Right forelimb (tissue), 1 donor: ENCODE measurements around the gene XPC.
"Not testable (repeated sequence)": the region's sequence is repeated elsewhere in the genome, so short reads cannot be mapped to it uniquely, and the experiment has no call there.

ENCODE experiments used
- DNase-seq: peaks from one replicate; pipeline ENCODE4 v3.0.0-alpha.2; 2018

Gene XPC

DNA sequence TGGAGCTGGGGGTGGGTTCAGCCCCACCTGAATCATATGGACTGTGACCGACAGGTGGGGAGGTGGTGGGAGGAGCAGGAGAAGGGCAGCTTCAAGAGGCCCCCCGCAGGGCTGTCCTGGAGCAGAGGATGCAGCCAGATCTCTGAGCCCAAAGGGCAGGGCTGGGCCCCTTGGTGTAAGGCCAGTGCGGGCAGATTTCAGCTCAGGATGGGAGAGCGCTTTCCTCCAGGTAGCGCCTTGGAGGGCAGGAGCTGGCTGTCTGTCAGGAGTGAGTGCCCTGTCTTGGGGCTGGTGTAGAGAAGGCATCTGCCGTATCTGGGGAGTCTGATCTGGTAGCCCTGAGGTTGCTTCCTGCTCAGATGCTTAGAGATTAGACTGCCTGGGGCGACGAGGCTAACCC is 46.3 kb downstream of the XPC start:
- DNase-seq, result no peak

- DNase-seq, result peak; percentile 34
Observed at GRCh38 chr3:14131134-14131533, 47.3 kb downstream of the XPC start.

DNA sequence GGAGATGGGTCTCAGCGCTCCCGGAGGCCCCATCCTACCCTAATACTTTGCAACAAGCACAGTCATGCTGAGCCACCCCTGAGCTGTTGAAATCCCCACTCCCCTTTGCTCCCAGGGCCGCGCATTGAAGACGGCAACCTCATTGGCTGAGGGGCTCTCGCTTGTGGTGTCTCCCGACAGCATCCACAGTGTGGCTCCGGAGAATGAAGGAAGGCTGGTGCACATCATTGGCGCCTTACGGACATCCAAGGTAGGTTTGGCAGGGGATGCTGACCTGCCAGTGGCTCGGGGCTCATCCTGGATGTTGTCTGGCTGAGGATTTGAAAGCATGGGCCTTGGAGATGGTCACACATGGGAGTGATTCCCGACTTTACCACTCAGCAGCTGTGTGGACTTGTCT is 47.7 kb downstream of the XPC start:
- no peak for DNase-seq

DNA sequence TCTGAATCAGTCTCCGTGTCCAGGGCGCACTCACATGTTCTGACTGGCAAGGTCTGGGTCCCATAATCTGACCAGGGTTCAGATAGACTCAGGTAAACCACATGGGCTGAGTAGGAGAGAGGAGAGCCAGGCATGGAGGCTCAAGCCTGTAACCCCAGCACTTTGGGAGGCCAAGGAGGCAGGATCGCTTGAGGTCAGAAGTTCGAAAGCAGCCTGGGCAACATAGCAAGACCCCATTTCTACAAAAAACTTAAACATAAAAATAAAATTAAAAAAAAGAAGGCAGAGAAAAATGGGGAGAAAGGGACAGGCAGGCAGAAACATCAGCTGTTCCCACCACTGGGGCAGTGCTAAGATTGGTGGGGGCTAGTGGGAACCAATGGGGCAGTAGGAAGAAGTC is 48.2 kb downstream of the XPC start:
- DNase-seq, result no peak

- DNase-seq, result no peak
Observed at GRCh38 chr3:14129296-14129695, 49.1 kb downstream of the XPC start.

- no peak for DNase-seq
Observed at GRCh38 chr3:14128724-14129123, 49.7 kb downstream of the XPC start.

DNA sequence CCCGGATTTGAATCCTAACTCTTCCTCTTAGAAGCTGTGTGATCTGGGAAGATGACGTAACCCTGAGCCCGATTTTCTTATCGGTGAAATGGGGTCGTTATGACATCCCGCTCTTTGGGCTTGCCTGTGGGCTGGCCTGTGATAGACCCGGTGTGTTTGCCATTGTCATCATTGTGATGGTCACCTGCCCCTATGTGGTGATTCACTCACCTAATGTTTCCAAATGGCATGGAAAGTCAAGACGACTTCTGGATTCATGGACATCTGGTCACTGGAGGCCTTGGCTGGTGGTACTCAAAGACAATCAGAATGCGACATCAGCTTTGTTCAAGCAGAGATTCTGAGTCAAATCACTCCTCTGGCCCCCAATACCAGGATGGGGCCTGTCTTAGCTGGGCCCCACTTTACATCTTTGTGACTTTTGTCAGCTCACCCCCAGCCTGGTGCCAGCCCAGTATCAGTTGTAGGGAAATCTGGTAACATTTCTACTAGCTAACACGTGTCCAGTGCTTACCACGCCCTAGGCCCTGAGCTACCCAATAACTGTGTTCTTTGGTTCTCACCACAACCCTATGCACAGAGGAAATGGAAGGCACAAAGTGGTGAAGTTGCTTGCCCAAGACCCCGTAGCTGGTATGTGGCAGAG is 50.8 kb downstream of the XPC start:
- peak; percentile 23 for DNase-seq

- DNase-seq, result no peak
Observed at GRCh38 chr3:14126887-14127505, 51.4 kb downstream of the XPC start.

DNA sequence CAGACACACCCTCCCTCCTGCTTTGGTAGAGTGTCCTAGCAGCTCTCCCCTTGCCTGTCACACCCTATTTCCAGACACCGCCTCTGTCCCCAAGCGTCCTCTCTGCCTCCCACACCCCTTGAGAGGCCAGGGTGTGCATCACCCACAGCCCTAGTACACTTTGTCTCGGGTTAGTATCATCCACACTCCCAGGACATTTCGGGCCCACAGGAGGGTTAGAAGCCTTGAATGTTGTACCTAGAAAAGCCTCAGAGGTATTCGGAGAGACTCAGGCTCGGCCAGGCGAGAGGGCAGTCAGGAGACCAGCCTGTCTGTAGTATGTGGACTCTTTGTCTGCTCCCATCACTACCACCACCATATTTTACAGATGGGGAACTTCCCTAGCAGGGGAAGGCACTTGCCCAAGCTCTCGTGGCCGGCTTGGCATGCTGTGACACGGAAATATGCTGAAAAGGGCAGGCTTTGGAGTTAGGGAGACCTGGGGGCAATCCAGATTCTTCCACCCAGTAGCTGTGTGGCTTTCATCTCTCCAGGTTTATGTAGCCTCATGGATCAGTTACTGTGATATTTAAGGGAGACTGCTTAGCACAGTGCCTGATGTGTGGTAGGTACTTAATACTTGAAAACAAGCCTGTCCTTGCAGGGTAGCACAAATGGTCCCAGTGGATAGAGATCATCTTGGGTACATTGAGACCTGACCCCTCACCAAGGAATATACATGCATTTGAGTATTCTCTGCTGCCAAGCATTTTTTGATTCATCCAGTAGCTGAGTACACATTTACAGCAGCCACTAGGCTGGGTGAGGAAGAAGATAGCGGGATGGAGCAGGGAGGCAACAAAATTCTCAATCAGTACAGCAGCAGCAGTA is 52.1 kb downstream of the XPC start:
- peak; percentile 28 for DNase-seq

- no peak for DNase-seq
Observed at GRCh38 chr3:14125193-14126016, 53.0 kb downstream of the XPC start.

DNA sequence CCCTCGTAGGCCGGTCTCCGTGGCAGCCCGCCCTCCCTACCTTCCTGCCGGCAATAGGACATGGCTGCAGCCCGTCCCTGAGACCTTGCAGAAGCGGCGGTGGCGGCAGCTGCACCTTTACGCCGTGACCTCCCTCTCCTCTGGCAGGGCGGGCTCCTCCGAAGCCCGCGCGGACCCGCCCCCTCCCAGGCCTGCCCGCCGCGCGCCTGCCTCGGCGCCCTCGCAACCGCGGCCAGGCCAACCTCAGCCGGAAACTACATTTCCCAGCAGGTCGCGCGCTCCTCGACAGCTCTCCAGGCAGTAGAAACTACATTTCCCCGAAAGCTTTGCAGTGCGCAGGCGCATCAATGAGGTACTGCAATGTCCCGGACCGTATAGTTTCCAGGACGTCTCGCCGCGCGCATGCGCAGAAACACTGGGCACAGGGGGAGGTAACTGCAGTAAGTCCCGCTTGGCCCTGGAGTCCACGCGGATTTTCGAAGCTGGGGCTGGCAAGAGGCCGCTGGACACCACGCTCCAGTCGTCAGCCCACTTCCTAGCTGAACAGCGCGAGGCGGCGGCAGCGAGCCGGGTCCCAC is 53.7 kb downstream of the XPC start, which contains the start of the genes CHCHD4 and TMEM43:
Gene CHCHD4, minus strand, starts transcription at position 256 of the 578 bp plus-strand sequence. Its CDS starts 194 bp downstream, at position 62.
Gene TMEM43, plus strand, starts transcription at position 438 of the 578 bp plus-strand sequence. CDS start 142 bp downstream, outside the sequence.
- peak; percentile 98 for DNase-seq

GRCh38 chr3:14124223-14124614 is 54.2 kb downstream of the XPC start:
- no peak for DNase-seq

DNA sequence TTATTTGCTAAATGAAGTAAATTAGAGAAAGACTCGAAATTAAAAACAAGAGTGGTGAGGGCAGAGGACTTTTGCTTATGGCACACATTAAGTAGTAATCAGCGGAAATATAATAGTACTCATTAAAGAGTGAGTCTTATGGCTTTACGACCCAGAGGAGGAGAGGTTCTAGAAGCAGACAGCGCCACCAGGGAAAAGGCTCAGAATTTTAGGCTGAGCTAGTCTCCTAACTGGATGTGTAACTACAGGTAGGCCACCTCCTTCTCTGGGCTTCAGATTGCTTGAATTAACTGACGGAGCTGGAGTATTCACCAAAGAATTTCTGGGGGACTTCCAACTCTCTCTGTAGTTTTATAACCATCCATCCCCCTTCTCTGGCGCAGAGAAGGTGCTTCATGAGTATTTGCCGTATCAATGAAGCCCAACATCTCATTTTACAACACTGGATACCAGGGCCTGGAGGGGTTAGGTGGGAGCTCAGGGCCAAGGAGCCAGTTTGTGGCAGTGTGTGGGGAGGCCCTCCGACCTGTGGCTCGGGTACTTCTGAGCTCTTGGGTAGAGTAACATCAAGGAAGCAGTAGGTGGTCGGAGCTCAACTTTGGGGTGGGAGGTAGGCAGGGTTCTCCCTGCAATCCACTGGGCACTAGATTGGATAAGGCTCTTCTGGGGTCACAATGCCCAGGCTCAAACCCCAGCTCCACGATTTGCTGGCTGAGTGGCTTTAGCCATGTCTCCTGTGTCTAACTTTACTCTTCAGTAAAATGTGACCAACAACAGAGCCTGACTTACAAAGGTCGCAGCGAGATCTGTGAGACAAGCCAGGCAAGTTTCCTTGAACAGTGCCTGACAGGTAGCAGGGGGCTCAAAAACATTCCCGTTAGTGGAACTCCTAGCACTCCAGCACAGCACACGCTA is 54.8 kb downstream of the XPC start:
- peak; percentile 30 for DNase-seq

DNA sequence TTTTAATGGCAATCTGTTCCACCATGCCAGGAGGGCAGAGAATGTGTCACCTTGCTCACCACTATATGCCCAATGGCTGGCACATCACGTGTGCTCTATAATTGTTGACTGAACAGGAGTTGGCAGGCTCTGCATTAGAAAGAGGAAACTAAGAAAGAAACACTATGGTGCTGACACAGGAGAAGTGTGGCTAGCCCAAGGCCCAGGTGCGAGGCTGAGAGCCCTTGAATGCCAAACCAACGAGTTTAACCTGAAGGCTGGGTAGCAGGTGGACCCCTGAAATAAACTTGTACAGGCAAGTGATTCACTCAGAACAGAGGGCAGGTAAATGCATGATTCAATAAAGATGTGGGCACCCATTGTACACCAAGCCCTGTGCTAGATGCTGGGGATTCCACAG is 56.1 kb downstream of the XPC start:
- DNase-seq, result no peak

DNA sequence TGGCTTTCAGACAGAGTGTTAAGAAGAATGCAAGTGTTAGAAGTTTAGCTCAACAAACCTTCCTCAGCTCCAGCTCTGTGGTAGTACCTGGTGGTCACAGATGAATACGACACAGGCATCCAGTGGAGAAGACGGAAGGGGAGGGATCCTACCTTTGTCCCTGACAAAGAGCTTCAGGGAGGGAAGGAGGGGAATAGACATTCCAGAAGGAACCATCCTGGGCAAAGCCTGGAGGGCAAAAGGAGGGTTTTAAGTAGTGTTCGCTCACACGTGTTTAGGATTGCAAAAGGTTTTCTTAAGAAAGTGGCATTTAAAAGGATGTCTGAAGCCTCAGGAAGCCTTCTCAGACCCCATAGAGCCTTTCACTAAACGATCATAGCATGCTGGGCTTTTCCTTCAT is 56.5 kb downstream of the XPC start:
- DNase-seq, result no peak

DNA sequence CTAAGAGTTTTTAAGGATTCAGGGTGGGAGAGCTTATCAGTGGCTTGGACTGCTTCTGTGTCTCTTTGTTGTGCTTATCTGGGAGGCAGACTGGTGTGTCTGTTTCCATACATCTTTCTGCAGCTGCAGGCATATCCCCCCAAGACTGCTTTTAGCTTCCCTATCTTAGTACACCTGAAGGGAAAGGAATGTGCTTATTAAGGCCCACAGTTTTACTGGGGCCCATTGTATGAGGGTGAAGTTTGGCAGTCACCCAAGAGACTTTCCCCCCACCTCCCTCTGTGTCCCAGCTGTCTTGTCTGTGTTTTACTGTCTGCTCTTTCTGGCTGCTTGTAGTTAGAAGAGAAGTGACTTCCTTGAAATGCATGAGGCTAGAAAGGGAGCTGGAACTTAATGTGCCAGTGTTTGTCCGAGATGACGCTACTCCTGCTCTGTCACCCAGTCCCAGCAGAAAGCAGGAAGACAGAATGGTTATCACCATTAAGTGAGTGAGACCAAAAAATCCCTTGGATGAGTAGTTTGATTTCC is 57.4 kb downstream of the XPC start:
- not testable (repeated sequence) for DNase-seq

DNA sequence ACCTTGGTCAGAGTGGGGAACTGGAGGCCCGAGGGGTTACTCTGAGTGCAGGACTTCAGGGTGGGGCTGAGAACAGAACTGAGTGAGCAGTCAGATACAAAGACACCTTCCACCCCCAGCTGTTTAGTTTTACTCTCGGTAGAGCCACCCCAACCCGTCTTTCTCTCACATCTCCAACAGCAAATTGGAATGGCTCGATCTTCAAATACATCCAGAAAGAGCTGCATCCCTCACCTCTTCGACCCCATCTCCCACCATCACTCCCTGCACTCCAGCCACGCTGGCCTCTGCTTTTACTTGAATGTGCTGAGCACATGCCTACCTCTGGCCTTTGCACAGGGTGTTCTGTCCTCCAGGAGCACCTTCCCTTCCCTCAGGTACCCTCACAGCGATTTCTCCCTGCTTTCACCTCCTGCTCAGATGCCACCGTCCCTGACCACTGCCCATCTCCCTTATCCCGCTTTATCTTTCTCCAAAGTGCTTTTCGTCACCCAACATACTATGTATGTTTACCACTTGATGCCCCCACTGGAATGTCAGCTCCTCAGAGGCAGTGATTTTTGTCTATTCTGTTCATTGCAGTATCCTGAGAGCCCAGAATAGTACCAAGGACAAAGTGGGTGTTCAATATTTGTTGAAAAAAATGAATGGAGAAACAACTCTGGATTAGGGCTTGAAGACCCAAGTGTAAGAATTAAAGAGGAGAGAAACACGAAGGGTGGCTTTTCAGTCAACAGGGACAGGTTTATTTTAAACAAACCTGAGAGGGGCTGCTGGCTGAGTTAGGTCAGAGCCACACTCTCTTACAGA is 58.1 kb downstream of the XPC start:
- no peak for DNase-seq

GRCh38 chr3:14119651-14120050 is 58.8 kb downstream of the XPC start:
- DNase-seq, result no peak

- DNase-seq, result no peak
Observed at GRCh38 chr3:14118400-14119381, 59.7 kb downstream of the XPC start.
